ENCODE results near the gene ARHGEF17.
A peak's percentile ranks its signal among the peaks of the same experiment; 100 is the strongest.

The ARHGEF17 gene

GRCh38 chr11:73380897-73381410 lies 72.9 kb downstream of the ARHGEF17 start:
- no peak for ATAC-seq

- ATAC-seq, result no peak
Observed at GRCh38 chr11:73381589-73381988, 73.5 kb downstream of the ARHGEF17 start.

- no peak for ATAC-seq
Observed at GRCh38 chr11:73382183-73382582, 74.1 kb downstream of the ARHGEF17 start.

- ATAC-seq, result no peak
Observed at GRCh38 chr11:73382747-73383146, 74.7 kb downstream of the ARHGEF17 start.

- no peak for ATAC-seq
Observed at GRCh38 chr11:73383249-73384124, 75.4 kb downstream of the ARHGEF17 start.

- no peak for ATAC-seq
Observed at GRCh38 chr11:73384125-73384441, 76.0 kb downstream of the ARHGEF17 start.

- ATAC-seq, result no peak
Observed at GRCh38 chr11:73384531-73384871, 76.4 kb downstream of the ARHGEF17 start.

- peak; percentile 34 to 41 for ATAC-seq
Observed at GRCh38 chr11:73384872-73385689, 77.0 kb downstream of the ARHGEF17 start.

- no peak for ATAC-seq
Observed at GRCh38 chr11:73386016-73386415, 77.9 kb downstream of the ARHGEF17 start.

GRCh38 chr11:73386546-73386945 lies 78.5 kb downstream of the ARHGEF17 start:
- ATAC-seq, result no peak

- ATAC-seq, result no peak
Observed at GRCh38 chr11:73387594-73388264, 79.7 kb downstream of the ARHGEF17 start.

GRCh38 chr11:73388265-73389133 lies 80.4 kb downstream of the ARHGEF17 start:
- ATAC-seq, result no peak

- ATAC-seq, result no peak
Observed at GRCh38 chr11:73389134-73389525, 81.1 kb downstream of the ARHGEF17 start.

- no peak for ATAC-seq
Observed at GRCh38 chr11:73389916-73390315, 81.8 kb downstream of the ARHGEF17 start.

GRCh38 chr11:73390601-73391565 lies 82.8 kb downstream of the ARHGEF17 start:
- ATAC-seq, result no peak

- ATAC-seq, result no peak
Observed at GRCh38 chr11:73391665-73392064, 83.6 kb downstream of the ARHGEF17 start.

- ATAC-seq, result no peak
Observed at GRCh38 chr11:73392108-73393010, 84.3 kb downstream of the ARHGEF17 start.

GRCh38 chr11:73393011-73393380 lies 84.9 kb downstream of the ARHGEF17 start:
- ATAC-seq, result no peak

GRCh38 chr11:73393479-73394415 lies 85.7 kb downstream of the ARHGEF17 start:
- peak; percentile 64 to 72 for ATAC-seq

All from activated CD4-positive, CD25-positive, alpha-beta regulatory T cell treated with anti-CD3 and anti-CD28 coated beads, Interleukin-2, amount 50 U/mL, for 24 hours (primary cell).